Activated naive CD4-positive, alpha-beta T cell treated with anti-CD3 and anti-CD28 coated beads, Interleukin-2, amount 10 ng/mL, durations not matched to agents 7 days and 5 days (primary cell): ENCODE results near the gene MTHFR.
A peak's percentile ranks its signal among the peaks of the same experiment; 100 is the strongest.

Experiments
- CTCF ChIA-PET: fragments of 350-600 bp; sonication (Branson Sonifier 250); formaldehyde crosslinking; loops from one replicate; lab custom pipeline; 2021; ENCODE audit warnings: antibody characterized with exemption; lab: Charles Lee
- DNase-seq: peaks from one replicate; pipeline ENCODE4 v3.0.0-alpha.2; 2020
- H3K27ac Mint-ChIP-seq: one replicate; pipeline ENCODE4 v1.8.0; 2021; ENCODE audit warnings: mild to moderate bottlenecking, moderate library complexity, mixed read lengths
- H3K27me3 Mint-ChIP-seq: one replicate; pipeline ENCODE4 v1.8.0; 2021; ENCODE audit warnings: mild to moderate bottlenecking, mixed read lengths
- H3K36me3 Mint-ChIP-seq: one replicate; pipeline ENCODE4 v1.8.0; 2021; ENCODE audit warnings: mixed read lengths
- H3K4me1 Mint-ChIP-seq: one replicate; pipeline ENCODE4 v1.8.0; 2021; ENCODE audit warnings: mixed read lengths
- H3K4me3 Mint-ChIP-seq: one replicate; pipeline ENCODE4 v1.8.0; 2021; ENCODE audit warnings: mild to moderate bottlenecking, moderate library complexity, mixed read lengths
- H3K9me3 Mint-ChIP-seq: one replicate; pipeline ENCODE4 v1.8.0; 2021; ENCODE audit warnings: mixed read lengths

The MTHFR gene

DNA sequence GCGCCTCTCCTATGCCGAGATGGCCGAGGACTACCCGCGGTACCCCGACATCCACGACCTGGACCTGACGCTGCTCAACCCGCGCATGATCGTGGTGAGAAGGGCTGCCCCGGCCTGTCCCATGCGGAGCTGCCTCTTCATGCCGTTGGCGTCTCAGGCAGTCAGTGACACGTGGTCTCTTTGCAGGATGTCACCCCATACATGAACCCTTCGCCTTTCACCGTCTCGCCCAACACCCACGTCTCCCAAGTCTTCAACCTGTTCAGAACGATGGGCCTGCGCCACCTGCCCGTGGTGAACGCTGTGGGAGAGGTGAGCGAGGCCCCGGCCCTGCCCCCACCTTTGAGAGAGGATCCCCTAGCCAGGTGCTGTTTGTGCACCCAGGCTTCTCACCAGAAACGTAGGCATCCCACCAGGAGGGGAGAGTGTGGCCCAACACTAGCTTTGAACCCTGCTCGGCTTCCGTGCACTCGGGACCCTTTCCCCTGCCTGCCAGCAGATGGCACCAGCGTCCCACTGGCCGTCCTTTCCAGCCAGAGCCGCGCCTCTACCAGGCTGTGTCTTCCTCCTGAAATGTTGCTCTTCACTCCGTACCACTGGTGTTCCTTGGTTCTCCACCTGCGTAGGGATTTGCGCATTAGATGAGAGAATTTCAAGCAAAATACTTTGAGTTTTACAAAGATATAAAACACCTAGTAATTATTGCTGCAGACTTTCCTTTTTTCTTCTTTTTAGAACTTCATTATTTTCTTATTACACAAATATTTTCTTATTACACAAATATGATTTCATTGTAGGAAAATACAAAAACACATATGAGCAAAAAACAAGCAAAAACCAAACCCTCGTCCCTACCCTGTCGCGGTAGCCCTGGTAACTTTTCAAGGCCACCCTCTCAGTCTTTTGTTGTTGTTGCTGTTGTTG lies 32.8 kb upstream of the MTHFR start:
- Mint-ChIP-seq H3K4me1 (peaks cover 3% of the 10 kb centered on the region), H3K27ac (no peak overlapping the region), H3K4me3 (no peak overlapping the region), H3K27me3 (no peaks in the 10 kb centered on the region), H3K9me3 (no peaks in the 10 kb centered on the region), H3K36me3 (peaks cover 28% of the 10 kb centered on the region)
- DNase-seq: peak; percentile 82
- CTCF ChIA-PET: interaction anchor here (0.6 to 5.0 kb wide), 11 partner anchors 9 to 192 kb away, joined by 3 to 36 read pairs (median 4); partner anchors contain the start of gene NPPA

- CTCF ChIA-PET: interaction anchor here (0.6 to 5.0 kb wide), 12 partner anchors 9 to 193 kb away, joined by 3 to 36 read pairs (median 4); partner anchors contain the start of gene NPPA
- Mint-ChIP-seq H3K36me3 (peaks cover 27% of the 10 kb centered on the region), H3K9me3 (no peaks in the 10 kb centered on the region), H3K27ac (no peak overlapping the region), H3K27me3 (no peaks in the 10 kb centered on the region), H3K4me1 (peaks cover 3% of the 10 kb centered on the region), H3K4me3 (no peak overlapping the region)
- DNase-seq: no peak
Observed at GRCh38 chr1:11837767-11838348, 32.1 kb upstream of the MTHFR start.

DNA sequence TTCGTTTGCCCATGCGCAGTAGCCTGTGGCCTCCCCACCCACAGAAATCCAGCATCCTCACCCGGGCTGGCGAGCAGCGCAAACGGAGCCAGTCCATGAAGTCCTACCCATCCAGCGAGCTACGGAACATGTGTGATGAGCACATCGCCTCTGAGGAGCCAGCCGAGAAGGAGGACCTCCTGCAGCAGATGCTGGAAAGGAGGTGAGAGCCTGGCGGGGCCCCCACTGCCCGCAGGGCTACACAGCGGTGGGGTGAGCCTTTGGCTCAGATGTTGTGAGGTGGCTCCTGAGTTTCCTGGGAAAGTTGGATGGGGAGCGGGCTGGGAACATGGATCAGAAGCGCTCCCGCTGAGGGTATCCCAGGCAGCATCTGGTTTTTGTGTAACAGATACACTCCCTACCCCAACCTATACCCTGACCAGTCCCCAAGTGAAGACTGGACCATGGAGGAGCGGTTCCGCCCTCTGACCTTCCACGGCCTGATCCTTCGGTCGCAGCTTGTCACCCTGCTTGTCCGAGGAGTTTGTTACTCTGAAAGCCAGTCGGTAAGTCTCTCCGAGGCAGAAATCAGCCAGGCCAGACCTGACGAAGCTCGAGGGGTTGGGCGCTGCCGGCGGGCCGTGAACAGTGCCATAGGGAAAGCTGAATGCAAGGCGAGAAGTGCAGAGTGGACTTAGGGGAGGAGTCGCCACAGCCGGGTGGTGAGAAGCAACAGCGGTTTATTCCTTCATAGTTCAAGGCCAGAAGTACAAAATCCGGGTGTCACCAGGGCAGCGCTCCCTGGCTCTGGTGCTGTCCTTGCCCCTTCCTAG lies 31.4 kb upstream of the MTHFR start:
- Mint-ChIP-seq H3K4me3 (no peak overlapping the region), H3K27ac (no peak overlapping the region), H3K9me3 (no peaks in the 10 kb centered on the region), H3K36me3 (peaks cover 25% of the 10 kb centered on the region), H3K27me3 (no peaks in the 10 kb centered on the region), H3K4me1 (peaks cover 3% of the 10 kb centered on the region)
- CTCF ChIA-PET: interaction anchor here (0.6 to 5.0 kb wide), 9 partner anchors 8 to 283 kb away, joined by 3 to 36 read pairs (median 3); partner anchors contain the start of gene NPPA
- DNase-seq: no peak

- no peaks in the 10 kb centered on the region for H3K27me3 Mint-ChIP-seq
- CTCF ChIA-PET: interaction anchor here (0.6 to 5.0 kb wide), 3 partner anchors 49 to 63 kb away, joined by 3 to 36 read pairs (median 3); no protein-coding TSS in a partner anchor
- no peak for DNase-seq
- no peak overlapping the region for H3K4me3 Mint-ChIP-seq
- H3K9me3 Mint-ChIP-seq: no peaks in the 10 kb centered on the region
- H3K36me3 Mint-ChIP-seq: peaks cover 20% of the 10 kb centered on the region
- H3K27ac Mint-ChIP-seq: no peak overlapping the region
- peaks cover 3% of the 10 kb centered on the region for H3K4me1 Mint-ChIP-seq
Observed at GRCh38 chr1:11835441-11836225, 29.9 kb upstream of the MTHFR start.

DNA sequence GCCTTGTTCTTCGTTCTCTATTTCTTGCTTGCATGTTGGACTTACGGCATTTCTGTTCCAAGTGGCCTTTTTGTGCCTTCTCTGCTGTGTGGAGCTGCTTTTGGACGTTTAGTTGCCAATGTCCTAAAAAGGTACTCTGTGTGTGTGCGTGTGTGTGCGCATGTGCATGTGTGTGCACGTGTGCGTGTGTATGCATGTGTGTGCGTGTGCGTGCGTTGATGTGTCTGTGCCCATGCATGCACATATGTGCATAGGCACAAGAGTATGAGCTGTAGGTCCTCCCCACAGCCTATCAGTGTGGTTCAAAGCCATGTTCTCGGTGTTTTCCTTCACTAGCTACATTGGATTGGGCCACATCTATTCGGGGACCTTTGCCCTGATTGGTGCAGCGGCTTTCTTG lies 28.1 kb upstream of the MTHFR start:
- H3K27ac Mint-ChIP-seq: no peak overlapping the region
- H3K4me3 Mint-ChIP-seq: no peak overlapping the region
- DNase-seq: no peak
- no peaks in the 10 kb centered on the region for H3K27me3 Mint-ChIP-seq
- peaks cover 3% of the 10 kb centered on the region for H3K4me1 Mint-ChIP-seq
- CTCF ChIA-PET: no interaction called here
- no peaks in the 10 kb centered on the region for H3K9me3 Mint-ChIP-seq
- H3K36me3 Mint-ChIP-seq: peaks cover 28% of the 10 kb centered on the region

DNA sequence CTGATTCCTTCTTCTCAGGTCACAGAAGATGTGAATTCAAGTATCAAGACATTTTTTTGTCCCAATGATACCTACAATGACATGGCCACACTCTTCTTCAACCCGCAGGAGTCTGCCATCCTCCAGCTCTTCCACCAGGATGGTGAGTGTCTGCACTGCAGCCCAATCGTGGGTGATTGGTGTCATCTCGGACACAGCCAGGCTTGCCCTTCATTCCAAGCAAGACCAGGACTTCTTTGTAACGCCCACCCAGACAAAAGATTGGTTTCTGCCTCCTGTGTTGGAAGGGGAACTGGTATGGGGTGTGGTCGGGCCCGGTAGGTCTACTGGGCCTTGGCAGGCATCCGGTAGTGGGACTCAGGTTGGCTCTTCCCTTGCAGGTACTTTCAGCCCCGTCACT lies 27.7 kb upstream of the MTHFR start:
- DNase-seq: no peak
- H3K27me3 Mint-ChIP-seq: no peaks in the 10 kb centered on the region
- CTCF ChIA-PET: no interaction called here
- no peaks in the 10 kb centered on the region for H3K9me3 Mint-ChIP-seq
- no peak overlapping the region for H3K4me3 Mint-ChIP-seq
- no peak overlapping the region for H3K27ac Mint-ChIP-seq
- H3K4me1 Mint-ChIP-seq: no peaks in the 10 kb centered on the region
- H3K36me3 Mint-ChIP-seq: peaks cover 27% of the 10 kb centered on the region

GRCh38 chr1:11831945-11832725 lies 26.4 kb upstream of the MTHFR start:
- CTCF ChIA-PET: interaction anchor here (1.0 to 1.1 kb wide), 2 partner anchors 60 to 62 kb away, joined by 3 read pairs; no protein-coding TSS in a partner anchor
- Mint-ChIP-seq H3K27me3 (no peaks in the 10 kb centered on the region), H3K4me1 (no peaks in the 10 kb centered on the region), H3K4me3 (no peak overlapping the region), H3K36me3 (peaks cover 27% of the 10 kb centered on the region), H3K27ac (no peak overlapping the region), H3K9me3 (no peaks in the 10 kb centered on the region)
- no peak for DNase-seq

DNA sequence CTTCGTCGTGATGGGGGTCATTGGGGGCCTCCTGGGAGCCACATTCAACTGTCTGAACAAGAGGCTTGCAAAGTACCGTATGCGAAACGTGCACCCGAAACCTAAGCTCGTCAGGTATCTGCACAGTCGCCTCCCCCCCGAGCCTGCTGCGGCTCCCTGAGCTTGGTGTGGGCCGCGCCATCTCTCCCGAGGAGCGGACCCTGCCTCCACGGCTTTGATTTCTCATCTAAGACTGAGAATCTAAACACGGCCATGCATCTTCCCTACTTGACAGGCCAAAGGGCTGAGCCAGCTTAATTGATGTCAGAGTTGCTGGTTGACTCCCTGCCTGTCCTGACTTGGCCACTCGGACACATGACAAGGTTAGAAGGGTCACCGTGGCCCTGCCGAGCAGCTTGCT lies 22.7 kb upstream of the MTHFR start:
- Mint-ChIP-seq H3K4me3 (no peak overlapping the region), H3K36me3 (peaks cover 20% of the 10 kb centered on the region), H3K4me1 (no peaks in the 10 kb centered on the region), H3K27me3 (no peaks in the 10 kb centered on the region), H3K27ac (no peak overlapping the region), H3K9me3 (no peaks in the 10 kb centered on the region)
- no peak for DNase-seq
- CTCF ChIA-PET: interaction anchor here (1.0 to 1.9 kb wide), 2 partner anchors 9 to 10 kb away, joined by 3 to 4 read pairs; no protein-coding TSS in a partner anchor

GRCh38 chr1:11826946-11827345 lies 21.2 kb upstream of the MTHFR start:
- no peaks in the 10 kb centered on the region for H3K4me1 Mint-ChIP-seq
- CTCF ChIA-PET: no interaction called here
- H3K4me3 Mint-ChIP-seq: no peak overlapping the region
- H3K27ac Mint-ChIP-seq: no peak overlapping the region
- DNase-seq: no peak
- H3K27me3 Mint-ChIP-seq: no peaks in the 10 kb centered on the region
- H3K9me3 Mint-ChIP-seq: no peaks in the 10 kb centered on the region
- H3K36me3 Mint-ChIP-seq: peaks cover 22% of the 10 kb centered on the region

- DNase-seq: no peak
- Mint-ChIP-seq H3K4me1 (no peaks in the 10 kb centered on the region), H3K36me3 (peaks cover 22% of the 10 kb centered on the region), H3K27ac (no peak overlapping the region), H3K4me3 (no peak overlapping the region), H3K27me3 (no peaks in the 10 kb centered on the region), H3K9me3 (no peaks in the 10 kb centered on the region)
- CTCF ChIA-PET: interaction anchor here (1.2 kb wide), 1 partner anchor 13 kb away, joined by 3 read pairs; no protein-coding TSS in a partner anchor
Observed at GRCh38 chr1:11825131-11825530, 19.4 kb upstream of the MTHFR start.

- peaks cover 21% of the 10 kb centered on the region for H3K36me3 Mint-ChIP-seq
- no peak overlapping the region for H3K27ac Mint-ChIP-seq
- CTCF ChIA-PET: interaction anchor here (0.6 to 1.1 kb wide), 3 partner anchors 84 to 1422 kb away, joined by 3 read pairs; no protein-coding TSS in a partner anchor
Observed at GRCh38 chr1:11823366-11824137, 17.8 kb upstream of the MTHFR start.

DNA sequence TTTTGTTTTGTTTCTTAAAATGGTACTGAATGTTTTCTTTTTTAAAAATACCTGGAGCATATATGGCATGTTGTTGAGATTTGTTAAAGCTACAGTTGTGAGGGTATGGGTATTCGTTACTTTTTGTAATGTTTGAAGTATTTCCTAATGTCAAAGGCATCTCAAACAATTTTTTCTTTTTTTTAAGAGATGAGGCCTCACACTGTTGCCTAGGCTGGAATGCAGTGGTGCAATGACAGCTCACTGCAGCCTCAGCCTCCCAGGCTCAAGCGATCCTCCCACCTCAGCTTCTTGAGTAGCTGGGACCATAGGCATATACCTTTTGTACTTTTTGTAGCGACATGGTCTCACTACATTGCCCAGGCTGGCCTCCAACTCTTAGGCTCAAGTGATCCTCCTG lies 16.3 kb upstream of the MTHFR start:
- no peaks in the 10 kb centered on the region for H3K9me3 Mint-ChIP-seq
- no peak overlapping the region for H3K27ac Mint-ChIP-seq
- DNase-seq: no peak
- CTCF ChIA-PET: no interaction called here
- H3K36me3 Mint-ChIP-seq: peaks cover 19% of the 10 kb centered on the region
- no peaks in the 10 kb centered on the region for H3K27me3 Mint-ChIP-seq
- H3K4me1 Mint-ChIP-seq: no peaks in the 10 kb centered on the region
- no peak overlapping the region for H3K4me3 Mint-ChIP-seq

More at GRCh38 chr1:11823366-11824137, 17.8 kb upstream of the MTHFR start:
- H3K4me3 Mint-ChIP-seq: no peak overlapping the region
- H3K9me3 Mint-ChIP-seq: no peaks in the 10 kb centered on the region
- H3K27me3 Mint-ChIP-seq: no peaks in the 10 kb centered on the region
- no peaks in the 10 kb centered on the region for H3K4me1 Mint-ChIP-seq
- no peak for DNase-seq
